Stimulated activated CD4-positive, alpha-beta T cell treated with anti-CD3 and anti-CD28 coated beads, Interleukin-12 subunit alpha, Interleukin-12 subunit beta, amount 100 ng/mL, for 24 hours (primary cell): ENCODE data around the gene BLACAT1.

Experiments used
- DNase-seq, 2 experiments: peaks; one replicate each; pipeline ENCODE4 v3.0.0-alpha.2; 2020; ENCODE audit warnings: low read depth in 2 of 2

The BLACAT1 gene

DNA sequence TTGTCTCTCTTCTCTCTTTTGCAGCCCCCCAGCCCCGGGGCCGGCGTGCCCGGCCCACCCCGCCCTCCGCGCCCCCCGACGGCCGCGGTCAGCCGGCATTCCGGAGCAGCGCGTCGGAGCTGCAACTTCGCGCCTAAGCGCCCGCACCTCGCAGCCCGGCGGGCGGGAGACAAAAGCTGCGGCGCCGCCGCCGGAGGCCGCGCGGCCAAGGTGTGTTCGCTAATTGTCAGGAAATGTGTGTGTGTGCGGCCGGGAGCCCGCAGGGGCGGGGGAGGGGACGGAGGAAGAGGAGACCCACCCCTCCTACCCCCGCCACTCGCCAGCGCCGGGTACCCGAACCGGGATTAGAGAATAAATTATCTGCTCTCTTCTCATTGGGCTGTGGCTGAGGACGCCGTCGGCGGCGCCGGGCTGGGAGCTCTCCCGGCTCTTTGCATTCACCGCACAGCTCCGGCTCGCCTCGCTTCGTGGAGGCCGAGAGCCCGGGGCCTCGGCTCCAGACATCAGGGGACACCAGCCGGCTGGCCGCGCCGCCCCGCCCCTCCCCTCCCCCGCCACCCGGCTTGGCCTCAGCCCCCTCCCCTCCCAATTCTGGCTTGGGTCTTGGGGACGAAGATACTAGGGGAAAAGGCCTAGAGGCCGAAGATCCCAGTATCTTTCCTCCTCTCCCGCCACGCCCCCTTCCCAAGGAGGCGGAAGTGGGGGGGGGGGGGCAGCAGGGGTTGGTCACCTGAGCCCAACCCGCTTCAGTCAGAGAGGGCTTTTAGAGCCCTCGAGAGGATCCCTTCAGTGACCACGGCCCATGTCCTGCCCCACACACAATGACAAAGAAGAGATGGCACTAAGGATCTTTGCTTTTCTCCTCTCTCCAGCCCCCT is 1.3 kb upstream of the BLACAT1 start:
- no peak for DNase-seq

GRCh38 chr1:205456383-205456867 is 580 bp upstream of the BLACAT1 start:
- DNase-seq = no peak

- no peak for DNase-seq
These were observed 926 bp downstream of the BLACAT1 start for GRCh38 chr1:205454903-205455335.

GRCh38 chr1:205453466-205453865 is 2.4 kb downstream of the BLACAT1 start:
- DNase-seq = no peak

GRCh38 chr1:205452933-205453332 is 2.9 kb downstream of the BLACAT1 start:
- DNase-seq = no peak

DNA sequence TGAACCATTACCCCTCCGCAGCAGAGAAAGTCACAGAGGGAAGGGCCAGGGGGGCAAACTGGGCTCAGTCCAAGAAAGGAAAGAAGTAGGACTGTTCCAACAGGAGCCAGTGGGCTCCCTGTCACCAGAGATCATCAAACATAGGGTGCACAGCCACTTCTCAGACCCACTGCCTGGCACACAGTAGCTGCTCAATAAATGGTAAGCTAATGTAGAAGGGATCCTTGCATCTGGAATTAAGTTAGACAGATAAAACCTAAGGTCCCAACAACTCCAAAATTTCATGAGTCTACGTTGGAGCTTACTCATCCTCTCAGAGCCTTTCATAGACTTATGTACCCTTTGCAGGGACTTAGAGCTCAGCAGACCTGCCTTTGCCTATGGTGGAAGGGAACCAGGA is 3.5 kb downstream of the BLACAT1 start:
- no peak for DNase-seq

DNA sequence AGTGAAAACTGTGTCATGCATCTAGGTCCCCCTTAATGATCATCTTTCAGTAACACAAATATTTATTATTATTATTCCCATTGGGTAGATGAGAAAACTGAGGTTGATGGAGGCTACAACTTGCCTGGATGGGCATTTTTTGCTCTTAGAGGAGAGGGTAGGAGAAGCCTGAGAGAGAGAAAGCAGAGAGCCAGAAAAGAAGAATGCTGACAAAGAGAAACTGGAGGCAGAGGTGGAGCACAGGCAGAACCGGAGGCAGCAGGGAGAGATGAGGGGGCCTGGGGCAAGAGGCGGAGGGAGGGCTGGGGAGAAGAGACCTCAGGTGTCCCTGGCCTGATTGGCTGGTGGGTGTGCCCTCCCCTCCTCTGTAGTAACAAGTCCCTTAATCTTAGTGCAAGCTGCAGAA is 4.1 kb downstream of the BLACAT1 start:
- DNase-seq = no peak

GRCh38 chr1:205451202-205451601 is 4.6 kb downstream of the BLACAT1 start:
- no peak for DNase-seq

GRCh38 chr1:205450448-205450847 is 5.4 kb downstream of the BLACAT1 start:
- no peak for DNase-seq

DNA sequence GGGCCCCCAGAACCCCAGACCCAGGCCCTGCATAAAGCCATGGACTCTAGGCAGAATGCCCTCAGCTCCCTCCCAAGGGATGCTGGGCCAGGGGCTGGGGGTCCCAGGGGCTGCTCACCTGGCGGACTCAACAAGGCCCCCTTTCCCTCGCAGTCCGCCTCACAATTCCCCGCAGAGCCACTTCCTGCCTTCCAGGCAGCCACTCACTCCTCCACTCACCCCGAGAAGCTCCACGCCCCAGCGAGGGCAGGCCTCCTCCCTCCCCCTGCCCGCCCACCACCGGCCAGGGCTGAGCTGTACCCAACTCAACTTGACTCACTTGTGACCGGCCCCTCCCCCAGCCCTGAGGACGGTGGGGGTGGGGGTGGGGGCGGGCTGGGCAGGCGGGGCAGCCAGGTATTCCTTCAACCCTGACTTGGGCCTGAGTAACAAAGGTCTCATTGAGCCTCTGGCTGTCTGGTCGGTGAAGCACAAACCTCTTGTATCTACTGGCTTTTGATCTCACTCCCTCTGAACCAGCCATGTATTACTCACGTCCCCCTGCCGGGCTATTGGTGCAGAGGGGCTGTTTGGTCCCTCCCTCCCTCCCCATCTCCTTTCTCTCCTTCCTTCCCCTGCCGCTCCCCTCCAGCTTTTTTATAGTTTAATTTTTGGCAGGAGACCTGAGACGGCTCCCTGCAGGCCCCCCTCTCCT is 5.9 kb downstream of the BLACAT1 start:
- DNase-seq = no peak

DNA sequence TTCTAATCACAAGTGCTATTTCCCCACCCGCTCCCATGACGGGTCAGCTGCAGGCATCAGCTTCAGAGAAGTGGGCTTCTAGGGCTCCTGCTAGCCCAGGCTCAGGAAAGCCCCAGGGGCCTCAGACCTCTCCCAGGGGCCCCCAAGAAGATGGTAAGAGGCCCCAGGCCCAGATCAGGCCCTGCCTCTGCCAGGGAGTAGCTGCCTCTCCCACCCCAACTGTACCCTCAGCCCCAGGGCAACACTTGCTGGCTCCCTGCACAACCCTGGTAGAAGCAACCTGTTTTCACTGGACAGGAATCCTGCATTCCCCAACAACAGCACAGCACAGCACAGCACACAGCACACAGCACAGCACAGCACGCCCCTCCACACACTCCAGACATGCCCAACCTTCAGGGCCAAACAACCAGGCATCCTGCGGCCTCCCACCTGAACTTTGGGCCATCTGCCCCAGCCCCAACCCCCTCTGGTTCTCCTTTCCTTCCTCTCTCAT is 6.5 kb downstream of the BLACAT1 start:
- DNase-seq = no peak

GRCh38 chr1:205448540-205449253 is 7.1 kb downstream of the BLACAT1 start:
- no peak for DNase-seq

GRCh38 chr1:205447457-205448341 is 8.1 kb downstream of the BLACAT1 start:
- DNase-seq = no peak

GRCh38 chr1:205446828-205447227 is 9.0 kb downstream of the BLACAT1 start:
- no peak for DNase-seq

GRCh38 chr1:205445646-205445935 is 10.3 kb downstream of the BLACAT1 start:
- no peak for DNase-seq

GRCh38 chr1:205444931-205445645 is 10.8 kb downstream of the BLACAT1 start:
- DNase-seq = no peak

DNA sequence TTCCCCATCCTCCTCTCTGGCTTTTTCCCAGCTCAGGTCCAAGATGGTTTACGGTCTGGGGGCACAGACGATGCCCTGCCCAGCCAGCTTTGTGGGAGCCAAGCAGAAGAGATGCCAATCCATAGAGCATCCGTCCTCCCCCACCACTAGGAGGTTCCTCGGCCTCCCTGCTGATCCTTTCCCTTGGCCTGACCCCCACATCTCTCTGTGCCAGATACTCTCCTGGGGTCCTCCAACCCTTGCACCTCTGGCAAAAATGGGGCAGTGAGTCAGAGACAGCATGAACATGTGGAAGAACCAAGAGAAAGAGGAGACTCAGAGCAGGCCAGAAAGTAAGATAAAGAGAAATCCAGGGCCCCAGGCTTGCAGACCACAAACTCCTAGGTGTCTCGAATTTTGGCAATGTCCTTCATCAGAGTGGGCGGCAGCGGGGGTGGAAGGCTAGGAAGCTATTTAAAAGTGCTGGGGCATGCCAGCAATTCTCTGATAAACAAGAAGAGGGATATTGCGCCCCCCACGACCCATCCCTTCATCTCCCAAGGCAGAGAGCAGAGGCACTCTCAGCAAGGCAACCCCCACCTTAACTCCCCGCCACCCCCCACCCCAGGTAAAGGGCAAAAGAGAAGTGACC is 11.4 kb downstream of the BLACAT1 start:
- no peak for DNase-seq

GRCh38 chr1:205443585-205444299 is 12.1 kb downstream of the BLACAT1 start:
- DNase-seq = no peak

DNA sequence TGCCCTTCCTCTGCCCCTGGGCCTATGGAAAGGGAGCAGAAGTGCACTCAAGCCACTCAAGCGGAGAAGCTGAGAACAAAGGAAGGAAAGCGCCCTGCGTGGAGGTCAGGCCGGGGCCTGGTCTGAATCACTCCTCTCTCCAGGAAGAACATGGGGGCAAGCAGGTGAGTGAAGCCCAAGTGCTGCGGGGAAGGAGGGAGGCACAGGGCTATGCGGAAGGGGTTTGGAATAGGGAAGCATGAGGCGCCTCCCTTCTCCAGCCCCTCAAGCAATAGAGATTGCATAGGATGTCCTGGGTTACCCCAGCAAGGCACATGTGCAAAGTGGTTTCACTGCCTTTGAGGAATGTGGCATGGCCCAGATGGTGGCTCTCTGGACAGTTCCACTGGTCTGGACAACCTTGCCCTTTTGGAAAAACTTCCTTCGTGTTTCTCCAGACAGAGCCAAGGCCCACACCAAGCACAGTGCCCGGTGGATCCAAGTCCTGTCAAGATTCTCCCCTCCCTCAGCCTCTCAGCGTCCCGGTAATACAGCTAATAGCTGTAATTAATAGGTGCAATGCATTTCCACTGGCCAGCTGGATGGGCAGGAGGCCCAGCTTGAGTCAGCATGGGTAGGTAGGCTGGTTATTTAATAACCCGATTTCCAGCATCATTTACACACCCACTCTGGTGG is 13.7 kb downstream of the BLACAT1 start:
- no peak for DNase-seq
